HCT116 (cell line): Measurements from ENCODE around the gene SPRY4. TPM values are rescaled to one million over a fixed set of nuclear protein-coding genes. Genes with fewer than 3 reads are reported as not detected.

Experiments
- ATAC-seq: fragments of 200-7000 bp; cut with Tn5 transposase; 2 replicates; pipeline ENCODE4 v1.9.1; 2020; ENCODE audit warnings: mild to moderate bottlenecking, moderate library complexity
- BruUV-seq: library from RNA; stranded (reverse); fragments of 400-500 nt; replicated peaks from 2 replicates; lab custom pipeline; 2021; lab: Mats Ljungman, UMichigan
- CTCF ChIA-PET: fragments of 300-600 bp; sonication (Branson Sonifier 250); formaldehyde crosslinking; loops from one replicate; lab custom pipeline; 2021; ENCODE audit warnings: antibody characterized with exemption; lab: Charles Lee
- POLR2A ChIA-PET: fragments of 300-600, 350-600 bp; sonication (Branson Sonifier 250); formaldehyde crosslinking; loops from one replicate; lab custom pipeline; 2021; ENCODE audit warnings: antibody characterized with exemption; lab: Charles Lee
- RAD21 ChIA-PET, 2 experiments: fragments of 300-600 bp; sonication (Branson Sonifier 250); formaldehyde crosslinking; loops; one replicate each; lab custom pipeline; 2023; ENCODE audit warnings: low total read pairs in 2 of 2; ENCODE audit not compliant: uncharacterized antibody in 2 of 2, unreplicated experiment in 2 of 2, low non-redundant PET in 1 of 2; lab: Charles Lee
- DNase-seq: peaks from one replicate; pipeline ENCODE4 v3.0.0-alpha.2; 2010; ENCODE audit warnings: low read depth, low spot score
- H2AFZ ChIP-seq: fragments of 200-600 bp; shearing (Covaris generic), sonication (generic); 2 replicates; pipeline ENCODE4 v1.6.1; 2017; ENCODE audit warnings: low read depth, mixed run types, mixed read lengths, antibody characterized with exemption, low read length; ENCODE audit not compliant: poor library complexity, severe bottlenecking
- H3K27ac ChIP-seq: 2 replicates; pipeline ENCODE4 v1.5.1; 2012; ENCODE audit warnings: low read depth, low read length
- H3K27me3 ChIP-seq: fragments of 200-600 bp; sonication (generic); 2 replicates; pipeline ENCODE4 v1.6.1; 2016; ENCODE audit warnings: mixed run types, low read length, mixed read lengths; ENCODE audit not compliant: insufficient read depth
- H3K36me3 ChIP-seq, 2 experiments: fragments of 200-500 bp in 1 of 2; fragments of 200-600 bp in 1 of 2; sonication (Bioruptor generic) in 1 of 2; sonication (generic) in 1 of 2; 2 replicates each; pipeline versions ENCODE4 v1.5.1 to v1.6.1; 2014 to 2016; ENCODE audit warnings: low read length in 2 of 2, inconsistent platforms in 1 of 2, mixed read lengths in 1 of 2, mixed run types in 1 of 2; ENCODE audit not compliant: insufficient read depth in 2 of 2, control insufficient read depth in 1 of 2
- H3K4me1 ChIP-seq, 2 experiments: fragments of 200-600 bp in 1 of 2; sonication (generic) in 1 of 2; 2 replicates each; pipeline versions ENCODE4 v1.5.1 to v1.6.1; 2012 to 2017; ENCODE audit warnings: low read length in 2 of 2, inconsistent platforms in 1 of 2, mild to moderate bottlenecking in 1 of 2, mixed read lengths in 1 of 2, mixed run types in 1 of 2, moderate library complexity in 1 of 2; ENCODE audit not compliant: insufficient read depth in 2 of 2, control insufficient read depth in 1 of 2
- H3K4me2 ChIP-seq: fragments of 200-600 bp; sonication (generic); 2 replicates; pipeline ENCODE4 v1.6.1; 2017; ENCODE audit warnings: mixed run types, low read length, mixed read lengths
- H3K4me3 ChIP-seq, 2 experiments: fragments of 200-600 bp in 1 of 2; sonication (generic) in 1 of 2; replicated peaks in 1 of 2; 2 replicates each; pipeline ENCODE4 v1.5.1; 2011 to 2016; ENCODE audit warnings: low read length in 2 of 2, control low read depth in 1 of 2, low read depth in 1 of 2, mild to moderate bottlenecking in 1 of 2, mixed read lengths in 1 of 2, mixed run types in 1 of 2
- H3K79me2 ChIP-seq: fragments of 200-600 bp; sonication (generic); 2 replicates; pipeline ENCODE4 v1.6.1; 2017; ENCODE audit warnings: mild to moderate bottlenecking, mixed run types, low read length, moderate library complexity, mixed read lengths; ENCODE audit not compliant: insufficient read depth
- H3K9ac ChIP-seq: fragments of 200-600 bp; sonication (generic); 2 replicates; pipeline ENCODE4 v1.6.1; 2016; ENCODE audit warnings: low read length, mixed read lengths
- H3K9me2 ChIP-seq: fragments of 200-600 bp; sonication (generic), shearing (Covaris generic); 2 replicates; pipeline ENCODE4 v1.6.1; 2017; ENCODE audit warnings: mixed run types, mild to moderate bottlenecking, moderate library complexity; ENCODE audit not compliant: insufficient read depth
- H3K9me3 ChIP-seq, 2 experiments: fragments of 200-500 bp in 1 of 2; fragments of 200-600 bp in 1 of 2; sonication (Bioruptor generic) in 1 of 2; sonication (generic) in 1 of 2; 2 replicates each; pipeline ENCODE4 v1.6.1; 2014 to 2017; ENCODE audit warnings: low read length in 2 of 2, mixed read lengths in 2 of 2, inconsistent platforms in 1 of 2, low read depth in 1 of 2, mild to moderate bottlenecking in 1 of 2, mixed run types in 1 of 2, moderate library complexity in 1 of 2; ENCODE audit not compliant: control insufficient read depth in 1 of 2, insufficient read depth in 1 of 2
- H4K20me1 ChIP-seq: fragments of 200-600 bp; sonication (generic), shearing (Covaris generic); 2 replicates; pipeline ENCODE4 v1.6.1; 2017; ENCODE audit warnings: mixed run types, mild to moderate bottlenecking, moderate library complexity; ENCODE audit not compliant: insufficient read depth
- CEBPB ChIP-seq: IDR thresholded peaks from 2 replicates; pipeline ENCODE4 v1.6.1; 2012; ENCODE audit warnings: low read depth
- ELF1 ChIP-seq: IDR thresholded peaks from 2 replicates; pipeline ENCODE4 v1.6.1; 2012; ENCODE audit warnings: low read depth, borderline replicate concordance
- FOSL1 ChIP-seq: IDR thresholded peaks from 2 replicates; pipeline ENCODE4 v1.6.1; 2012; ENCODE audit warnings: low read depth
- POLR2AphosphoS5 ChIP-seq: IDR thresholded peaks from 2 replicates; pipeline ENCODE4 v1.6.1; 2011; ENCODE audit warnings: mild to moderate bottlenecking, low read depth, low read length, moderate library complexity
- SIN3A ChIP-seq: IDR thresholded peaks from 2 replicates; pipeline ENCODE4 v1.6.1; 2012; ENCODE audit warnings: low read depth
- SP1 ChIP-seq: IDR thresholded peaks from 2 replicates; pipeline ENCODE4 v1.6.1; 2012; ENCODE audit warnings: low read depth
- SRF ChIP-seq: IDR thresholded peaks from 2 replicates; pipeline ENCODE4 v1.6.1; 2012; ENCODE audit warnings: low read depth
- ZFX ChIP-seq: fragments of 450-650 bp; IDR thresholded peaks from 2 replicates; pipeline ENCODE4 v1.6.1; 2017
- intact Hi-C: fragments of 100-400 bp; cut with micrococcal nuclease; formaldehyde crosslinking; loops from 2 replicates; pipeline ENCODE4 v1.10.0; 2022
- total RNA-seq: library from RNA; stranded (reverse); gene quantifications from one replicate; pipeline ENCODE4 v1.2.1, GENCODE V29; 2021; ENCODE audit not compliant: unreplicated experiment
- TF ChIP-seq, protein P1 (sequence below): IDR thresholded peaks from 2 replicates; pipeline ENCODE4 v1.6.1; 2012
- TF ChIP-seq, protein P2 (sequence below), 3 experiments: fragments of 200-600 bp in 1 of 3; sonication (generic) in 1 of 3; IDR thresholded peaks in 2 of 3; conservative IDR thresholded peaks in 1 of 3; 2 replicates each; pipeline ENCODE4 v1.5.1; 2012 to 2017; ENCODE audit warnings: low read depth in 2 of 3, low read length in 2 of 3, antibody characterized with exemption in 1 of 3, borderline replicate concordance in 1 of 3, control low read depth in 1 of 3, mild to moderate bottlenecking in 1 of 3, mixed read lengths in 1 of 3, mixed run types in 1 of 3, moderate library complexity in 1 of 3; ENCODE audit not compliant: insufficient read depth in 1 of 3

The SPRY4 gene
- total RNA-seq, 1 experiment from 2014 or later: 112 TPM

DNA sequence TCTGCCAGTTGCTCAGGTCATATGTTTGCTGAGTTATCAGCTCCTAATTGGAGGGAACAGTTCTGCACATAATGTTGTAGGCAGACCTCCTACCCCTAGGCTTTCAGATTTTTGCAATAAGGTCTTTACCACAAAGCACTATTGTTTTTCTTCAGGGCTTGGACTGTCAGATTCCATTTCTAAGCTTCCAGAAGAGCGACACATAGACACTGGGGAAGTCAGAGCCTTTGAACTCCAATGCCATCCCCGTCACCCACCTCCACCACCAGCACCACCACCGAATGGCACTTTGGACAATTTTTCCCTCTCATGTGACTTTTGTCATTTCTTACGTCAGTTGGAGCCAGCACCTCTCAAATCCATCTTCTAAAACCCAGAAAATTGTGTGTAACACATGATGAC is 28.3 kb upstream of the SPRY4 start:
- peak overlapping the region; percentile 44 for H3K27ac ChIP-seq
- H3K4me3 ChIP-seq: no peak overlapping the region
- BruUV-seq: no TSS peak
- H3K9me3 ChIP-seq: peaks cover 0 to 2% of the 10 kb centered on the region in 2 experiments; a peak in 1 of 4 replicates
- CTCF ChIA-PET: no interaction called here
- no peak overlapping the region for H3K9ac ChIP-seq
- DNase-seq (no peak), ATAC-seq (peak; percentile 20)
- H4K20me1 ChIP-seq: no peaks in the 10 kb centered on the region
- no peaks in the 10 kb centered on the region for H3K27me3 ChIP-seq
- POLR2A ChIA-PET: interaction anchor here (3.2 to 13.6 kb wide), 2 partner anchors 10 to 28 kb away, joined by 27 to 199 read pairs; partner anchors contain the start of gene SPRY4
- no peak overlapping the region for H2AFZ ChIP-seq
- no peaks in the 10 kb centered on the region; a peak in 1 of 4 replicates for H3K36me3 ChIP-seq
- no peaks in the 10 kb centered on the region for H3K9me2 ChIP-seq
- intact Hi-C loops: no loop called here
- H3K4me2 ChIP-seq: peak overlapping the region; percentile 23
- peaks cover 7% of the 10 kb centered on the region; the same call in 1 of the 2 replicates for H3K79me2 ChIP-seq
- RAD21 ChIA-PET: interaction anchor here in 1 of 2 experiments (0.9 kb wide), 1 partner anchor 26 kb away, joined by 3 read pairs; no protein-coding TSS in a partner anchor
- no peak for TF ChIP-seq ZFX
- TF ChIP-seq SRF: no peak
- no peak for TF ChIP-seq CEBPB
- TF ChIP-seq ELF1: no peak
- no peak for TF ChIP-seq SP1
- TF ChIP-seq POLR2AphosphoS5: no peak
- TF ChIP-seq, protein P1, sequence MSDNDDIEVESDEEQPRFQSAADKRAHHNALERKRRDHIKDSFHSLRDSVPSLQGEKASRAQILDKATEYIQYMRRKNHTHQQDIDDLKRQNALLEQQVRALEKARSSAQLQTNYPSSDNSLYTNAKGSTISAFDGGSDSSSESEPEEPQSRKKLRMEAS: no peak
- no peak for TF ChIP-seq FOSL1
- TF ChIP-seq SIN3A: no peak
- TF ChIP-seq, protein P2, sequence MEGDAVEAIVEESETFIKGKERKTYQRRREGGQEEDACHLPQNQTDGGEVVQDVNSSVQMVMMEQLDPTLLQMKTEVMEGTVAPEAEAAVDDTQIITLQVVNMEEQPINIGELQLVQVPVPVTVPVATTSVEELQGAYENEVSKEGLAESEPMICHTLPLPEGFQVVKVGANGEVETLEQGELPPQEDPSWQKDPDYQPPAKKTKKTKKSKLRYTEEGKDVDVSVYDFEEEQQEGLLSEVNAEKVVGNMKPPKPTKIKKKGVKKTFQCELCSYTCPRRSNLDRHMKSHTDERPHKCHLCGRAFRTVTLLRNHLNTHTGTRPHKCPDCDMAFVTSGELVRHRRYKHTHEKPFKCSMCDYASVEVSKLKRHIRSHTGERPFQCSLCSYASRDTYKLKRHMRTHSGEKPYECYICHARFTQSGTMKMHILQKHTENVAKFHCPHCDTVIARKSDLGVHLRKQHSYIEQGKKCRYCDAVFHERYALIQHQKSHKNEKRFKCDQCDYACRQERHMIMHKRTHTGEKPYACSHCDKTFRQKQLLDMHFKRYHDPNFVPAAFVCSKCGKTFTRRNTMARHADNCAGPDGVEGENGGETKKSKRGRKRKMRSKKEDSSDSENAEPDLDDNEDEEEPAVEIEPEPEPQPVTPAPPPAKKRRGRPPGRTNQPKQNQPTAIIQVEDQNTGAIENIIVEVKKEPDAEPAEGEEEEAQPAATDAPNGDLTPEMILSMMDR (IDR thresholded peaks at IDR 0.05 in 2 of 3, conservative IDR thresholded peaks at IDR 0.05 in 1 of 3; ENCODE audit: borderline replicate concordance in 1 of 3, insufficient read depth in 1 of 3, low read depth in 2 of 3, low read length in 2 of 3): no peak
- TF ChIP-seq, all 23 proteins: peak for 0
- peaks cover 36 to 51% of the 10 kb centered on the region in 2 experiments for H3K4me1 ChIP-seq
